ENCODE measurements around the gene ADCY10. TPM values are rescaled to one million over a fixed set of nuclear protein-coding genes. Genes with fewer than 3 reads are reported as not detected.
"Not testable (repeated sequence)": the region's sequence is repeated elsewhere in the genome, so short reads cannot be mapped to it uniquely, and the experiment has no call there.

ADCY10 gene
- total RNA-seq, 1 donor from 2014 or later = 0.62 TPM

- DNase-seq = no peak
These were observed 64.3 kb downstream of the ADCY10 start for GRCh38 chr1:167849666-167850065.

- no peak for DNase-seq
These were observed 71.1 kb downstream of the ADCY10 start for GRCh38 chr1:167842872-167843271.

GRCh38 chr1:167841530-167841929, 72.4 kb downstream of the ADCY10 start:
- no peak for DNase-seq

- no peak for DNase-seq
These were observed 74.9 kb downstream of the ADCY10 start for GRCh38 chr1:167839009-167839408.

GRCh38 chr1:167837326-167837725, 76.6 kb downstream of the ADCY10 start:
- no peak for DNase-seq

DNA sequence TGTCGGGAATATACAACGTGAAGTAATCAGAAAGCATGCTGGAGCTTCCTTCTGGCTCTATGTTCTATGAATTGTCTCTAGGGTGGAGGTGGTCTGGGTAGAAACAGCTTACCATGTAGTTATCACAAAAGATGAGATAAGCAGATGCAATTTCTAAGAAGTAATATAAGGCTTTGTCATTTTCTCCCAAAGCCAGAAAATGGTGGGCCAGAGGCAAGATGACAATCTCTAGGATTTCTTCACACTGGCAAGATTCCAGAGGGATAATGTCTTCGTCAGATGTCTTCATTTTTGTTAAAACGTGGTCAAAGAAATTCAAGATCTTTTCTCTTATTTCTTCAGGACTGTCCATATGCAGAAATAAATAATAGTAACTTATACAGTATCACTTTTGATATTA, 77.7 kb downstream of the ADCY10 start:
- no peak for DNase-seq

DNA sequence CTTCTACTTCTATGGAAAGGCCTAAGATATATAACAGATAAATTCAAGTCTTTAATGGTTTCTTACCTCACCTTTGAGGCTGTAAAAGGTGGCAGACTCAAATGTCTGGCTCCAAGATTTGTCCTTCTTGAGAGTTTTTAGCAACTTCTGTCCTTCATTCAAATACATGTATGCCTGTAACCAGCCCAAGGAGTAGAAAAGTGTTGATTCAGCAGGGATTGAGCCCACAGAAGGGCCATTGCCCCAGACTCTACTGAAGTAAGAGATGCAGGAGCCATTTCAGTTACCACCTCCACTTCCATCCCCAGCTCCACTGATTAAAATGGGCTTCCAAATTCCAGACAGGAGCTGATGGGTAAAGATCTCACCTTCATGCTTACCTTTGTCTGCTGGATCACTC, 80.0 kb downstream of the ADCY10 start:
- DNase-seq = no peak

DNA sequence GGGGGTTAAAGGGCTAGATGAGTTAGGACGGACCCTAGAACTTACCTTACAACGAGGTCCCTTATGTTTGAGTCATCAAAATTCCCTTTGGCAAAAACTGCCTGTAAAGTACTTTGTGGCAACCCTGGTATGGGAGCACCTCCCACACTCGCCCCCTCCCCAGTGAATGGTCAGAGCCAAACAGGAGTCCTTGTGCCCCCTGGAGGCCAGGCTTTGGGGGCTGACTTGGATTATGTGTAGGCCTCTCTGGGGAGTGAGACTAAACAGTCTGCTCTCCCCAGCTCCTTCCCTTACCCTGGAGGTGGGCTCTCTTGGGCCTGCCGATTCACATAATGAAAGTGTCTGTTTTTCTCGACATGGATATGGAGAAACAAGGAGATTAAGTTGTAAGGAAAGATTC, 81.2 kb downstream of the ADCY10 start:
- DNase-seq = no peak

- DNase-seq = not testable (repeated sequence)
These were observed 83.3 kb downstream of the ADCY10 start for GRCh38 chr1:167830668-167831067.

DNA sequence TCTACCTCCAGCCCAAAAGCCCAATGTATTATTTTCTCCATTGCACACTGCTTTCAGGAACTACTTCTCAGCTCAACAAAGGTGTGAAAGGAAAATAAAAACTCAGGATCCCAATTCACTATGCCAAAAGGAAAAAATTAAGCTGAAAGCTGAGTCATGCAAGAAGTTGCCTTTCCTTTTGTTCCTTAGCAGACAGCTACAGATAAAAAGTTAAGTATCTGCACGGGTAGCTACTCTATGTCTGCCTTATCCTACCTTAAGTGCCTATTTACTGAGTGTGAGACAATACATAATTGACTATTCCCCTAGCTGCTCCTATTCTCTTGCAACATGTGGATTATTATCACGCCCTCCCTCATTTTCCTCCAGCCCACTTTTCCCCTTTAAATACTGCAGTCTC, 84.1 kb downstream of the ADCY10 start:
- no peak for DNase-seq

GRCh38 chr1:167826127-167826526, 87.8 kb downstream of the ADCY10 start:
- no peak for DNase-seq

DNA sequence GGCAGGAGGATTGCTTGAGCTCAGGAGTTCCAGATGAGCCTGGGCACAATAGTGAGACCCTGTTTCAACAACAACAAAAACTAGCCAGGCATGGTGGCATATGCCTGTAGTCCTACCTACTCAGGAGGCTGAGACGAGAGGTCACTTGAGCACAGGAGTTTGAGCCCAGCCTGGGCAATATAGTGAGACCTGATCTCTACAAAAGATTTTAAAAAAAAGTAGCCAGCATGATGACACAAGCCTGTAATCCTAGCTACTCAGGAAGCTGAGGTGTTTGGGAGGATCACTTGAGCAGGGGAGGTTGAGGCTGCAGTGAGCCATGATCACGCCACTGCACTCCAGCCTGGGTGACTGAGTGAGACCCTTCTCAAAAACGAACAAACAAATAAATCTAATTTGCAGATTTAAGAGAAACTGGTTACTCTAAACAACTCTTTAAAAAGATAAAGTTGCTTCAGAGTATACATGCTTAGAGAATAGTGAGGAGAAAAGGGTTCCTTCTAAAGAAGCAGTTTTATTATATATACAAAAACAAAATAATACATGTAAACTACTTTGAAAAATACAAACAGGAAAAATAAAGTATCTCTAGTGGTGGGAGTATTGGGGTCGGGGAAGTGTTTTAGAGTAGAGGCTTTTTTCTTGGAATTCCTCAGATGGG, 88.4 kb downstream of the ADCY10 start:
- no peak for DNase-seq

- DNase-seq = no peak
These were observed 89.7 kb downstream of the ADCY10 start for GRCh38 chr1:167824163-167824794.

- DNase-seq = no peak
These were observed 91.8 kb downstream of the ADCY10 start for GRCh38 chr1:167821969-167822685.

- DNase-seq = no peak
These were observed 92.6 kb downstream of the ADCY10 start for GRCh38 chr1:167821356-167821685.

GRCh38 chr1:167820684-167821355, 93.1 kb downstream of the ADCY10 start:
- DNase-seq = no peak

- DNase-seq = peak; percentile 58
These were observed 93.9 kb downstream of the ADCY10 start for GRCh38 chr1:167819849-167820683.

GRCh38 chr1:167815650-167816049, 98.3 kb downstream of the ADCY10 start:
- DNase-seq = no peak

DNA sequence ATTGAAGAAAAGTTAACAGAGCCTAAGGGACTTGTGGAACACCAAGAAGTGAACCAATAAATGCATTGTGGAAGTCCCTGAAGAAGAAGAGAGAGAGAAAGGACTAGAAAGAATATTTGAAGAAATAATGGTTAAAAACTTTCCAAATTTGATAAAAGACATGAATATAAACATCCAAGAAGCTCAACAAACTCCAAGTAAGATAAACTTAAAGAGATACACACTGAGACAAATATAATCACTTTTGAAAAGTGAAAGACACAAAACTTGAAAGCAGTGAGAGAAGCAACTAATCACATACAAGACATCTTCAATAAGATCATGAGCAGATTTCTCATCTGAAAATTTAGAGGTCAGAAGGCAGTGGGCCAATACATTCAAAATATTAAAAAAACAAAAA, 101.0 kb downstream of the ADCY10 start:
- DNase-seq = no peak

DNA sequence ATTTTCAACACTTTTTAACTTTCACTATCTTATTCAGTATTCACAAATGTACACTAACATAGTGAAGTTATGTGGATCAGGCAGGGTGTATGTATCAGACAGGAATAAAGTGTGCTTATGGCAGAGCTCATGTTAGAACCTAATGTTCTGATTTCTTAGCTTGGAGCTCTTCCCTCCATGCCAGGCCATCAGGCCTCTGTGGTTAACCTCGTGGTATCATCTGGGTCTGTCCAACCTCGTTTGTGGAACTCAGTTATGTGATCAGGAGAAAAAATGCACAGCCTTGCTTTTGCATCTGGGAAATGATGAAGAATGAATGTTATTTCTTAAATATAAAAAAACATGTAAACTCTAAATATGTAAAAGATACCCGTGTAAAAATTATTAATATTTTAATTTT, 105.2 kb downstream of the ADCY10 start:
- DNase-seq = no peak

DNA sequence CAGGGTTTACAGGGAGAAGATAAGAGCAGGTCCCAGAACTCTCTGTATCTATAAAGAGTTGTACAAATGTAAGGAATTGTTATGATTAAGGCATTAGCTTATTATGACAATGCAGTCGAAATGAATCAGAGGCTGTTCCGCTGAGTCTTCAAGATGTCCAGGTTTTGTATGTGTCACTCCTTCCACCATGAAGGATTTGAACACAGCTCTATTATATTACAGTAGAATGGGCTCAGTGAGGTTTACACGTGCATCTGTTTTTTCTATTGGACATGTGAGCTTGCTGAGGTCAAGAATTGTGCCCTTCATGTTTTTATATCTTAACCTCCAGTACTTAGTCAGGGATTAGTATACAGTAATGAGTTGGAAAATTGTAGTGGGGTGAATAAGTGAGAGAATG, 105.8 kb downstream of the ADCY10 start:
- DNase-seq = no peak

- DNase-seq = not testable (repeated sequence)
These were observed 107.3 kb downstream of the ADCY10 start for GRCh38 chr1:167806676-167807075.

All from occipital lobe (tissue), 2 donors.